LNCAP (cell line): ENCODE data around the gene RPL4.

Source experiments
- CTCF ChIP-seq: fragments of 450-650 bp; IDR thresholded peaks from 2 replicates; pipeline ENCODE4 v1.5.1; 2017; ENCODE audit warnings: mild to moderate bottlenecking

The RPL4 gene

DNA sequence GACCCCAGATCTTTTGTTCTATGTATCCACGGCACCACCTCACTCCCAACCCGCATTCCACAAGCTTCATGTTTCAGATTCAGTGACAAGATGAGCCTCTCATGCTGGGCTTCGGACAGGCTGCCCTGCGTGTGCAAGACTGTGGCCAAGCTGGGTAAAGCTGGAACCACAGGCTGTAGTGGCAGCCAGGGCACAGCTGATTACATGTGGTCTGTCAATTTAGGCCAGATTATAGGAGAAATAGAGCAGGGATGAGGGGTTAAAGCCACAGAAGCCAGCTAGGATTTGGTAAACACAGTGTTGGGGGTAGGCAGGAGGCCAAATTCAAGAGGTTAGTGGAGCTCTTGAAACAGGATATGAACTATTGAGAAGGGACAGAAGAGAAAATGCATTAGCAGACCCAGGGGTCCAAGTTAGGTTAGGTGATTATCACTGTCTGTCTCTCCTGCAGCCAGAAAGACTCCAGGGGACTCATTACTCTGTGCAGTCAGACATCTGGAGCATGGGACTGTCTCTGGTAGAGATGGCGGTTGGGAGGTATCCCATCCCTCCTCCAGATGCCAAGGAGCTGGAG, 20.0 kb downstream of the RPL4 start:
- no peak for TF ChIP-seq CTCF

- no peak for TF ChIP-seq CTCF
These were observed 21.5 kb downstream of the RPL4 start for GRCh38 chr15:66483131-66483566.

- TF ChIP-seq CTCF: no peak
These were observed 22.1 kb downstream of the RPL4 start for GRCh38 chr15:66482539-66482938.

GRCh38 chr15:66481107-66481856, 23.4 kb downstream of the RPL4 start:
- TF ChIP-seq CTCF: no peak

DNA sequence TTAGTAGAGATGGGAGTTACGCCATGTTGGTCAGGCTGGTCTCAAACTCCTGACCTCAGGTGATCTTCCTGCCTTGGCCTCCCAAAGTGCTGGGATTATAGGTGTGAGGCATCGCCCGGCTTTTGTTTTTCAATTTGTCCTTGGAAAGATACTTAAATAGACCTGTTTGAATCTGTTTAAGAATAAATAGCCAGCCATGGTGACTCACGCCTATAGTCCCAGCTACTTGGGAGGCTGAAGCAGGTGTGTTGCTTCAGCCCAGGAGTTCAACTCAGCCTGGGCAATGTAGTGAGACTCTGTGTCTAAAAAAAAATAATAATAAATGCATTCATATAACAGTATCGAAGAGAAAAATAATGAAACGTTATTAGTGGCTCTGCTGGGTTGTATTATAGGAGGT, 24.4 kb downstream of the RPL4 start:
- TF ChIP-seq CTCF: no peak

DNA sequence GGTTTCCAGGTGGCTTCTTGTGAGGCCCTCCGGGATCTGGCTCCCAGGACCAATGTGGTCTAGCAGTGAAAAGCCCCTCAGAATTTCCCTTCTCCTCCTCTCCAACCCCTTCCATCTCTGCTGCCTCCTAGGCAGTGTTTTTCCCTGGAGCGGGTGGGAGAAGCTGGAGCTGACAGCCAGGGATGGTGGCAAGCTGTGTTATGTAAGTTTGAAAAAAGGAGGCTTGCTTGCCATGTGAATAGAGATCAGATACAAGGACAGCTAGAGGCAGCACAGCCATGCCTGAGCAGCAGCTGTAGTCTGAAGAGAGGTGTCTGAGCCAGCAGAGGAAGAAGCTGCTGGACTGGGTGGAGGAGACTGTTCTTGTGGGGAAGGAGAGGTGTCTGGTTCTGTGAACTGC, 27.6 kb downstream of the RPL4 start:
- no peak for TF ChIP-seq CTCF

DNA sequence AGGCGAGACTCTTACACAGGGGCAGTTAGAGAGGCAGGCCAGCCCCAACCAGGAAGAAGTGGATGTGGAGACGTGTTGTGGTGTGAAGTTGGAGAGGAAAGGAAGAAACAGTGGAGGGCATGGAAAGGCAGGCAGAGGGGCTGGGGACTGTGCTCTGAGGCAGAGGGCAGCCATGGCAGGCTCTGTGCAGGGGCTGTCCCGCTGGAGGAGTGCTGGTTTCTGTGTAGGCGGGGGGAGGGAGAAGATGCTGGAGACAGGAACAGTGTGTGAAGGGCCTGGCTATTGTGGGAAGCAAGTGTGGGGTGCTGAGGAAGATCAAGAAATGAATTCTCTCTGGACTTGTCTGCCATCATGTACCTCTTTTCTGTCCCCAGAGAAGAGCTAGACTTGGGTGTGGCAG, 28.1 kb downstream of the RPL4 start:
- no peak for TF ChIP-seq CTCF

DNA sequence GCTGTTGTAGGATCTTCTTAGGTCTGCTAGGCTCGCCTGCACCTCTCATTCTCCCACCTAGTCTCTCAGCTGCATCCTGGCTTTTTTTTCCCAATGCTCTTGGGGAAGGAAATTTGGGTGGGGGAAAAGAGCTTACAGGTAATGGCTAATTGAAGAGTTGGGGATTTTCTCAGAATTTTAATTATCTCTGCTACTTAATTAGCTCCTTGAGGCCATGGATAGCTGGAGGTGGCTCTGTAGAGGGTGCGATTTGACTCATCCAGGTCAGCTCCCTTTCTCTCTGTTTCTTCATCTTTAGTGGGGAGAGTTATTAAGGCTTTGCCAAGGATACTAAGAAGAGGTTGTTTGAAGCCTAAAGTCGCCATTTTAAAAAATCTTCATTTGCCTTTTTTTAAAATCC, 29.7 kb downstream of the RPL4 start:
- no peak for TF ChIP-seq CTCF
